Measurements from ENCODE around the gene AIF1.

Gene AIF1

GRCh38 chr6:31597006-31597405 is 18.0 kb upstream of the AIF1 start:
- no peak overlapping the region for H3K4me3 ChIP-seq (ENCODE audit: low read depth in 1 of 2, low read length in 2 of 2)
- H3K27ac ChIP-seq (ENCODE audit: low read depth, low read length): no peak overlapping the region
- H3K36me3 ChIP-seq (ENCODE audit: control insufficient read depth in 1 of 2, insufficient read depth in 2 of 2, low read length in 2 of 2): no peaks in the 10 kb centered on the region
- H3K27me3 ChIP-seq (ENCODE audit: control insufficient read depth in 1 of 2, insufficient read depth in 2 of 2, low read length in 2 of 2): no peaks in the 10 kb centered on the region
- no peaks in the 10 kb centered on the region for H3K9me3 ChIP-seq (ENCODE audit: control insufficient read depth in 1 of 2, low read length in 2 of 2)
- H3K4me1 ChIP-seq (ENCODE audit: control insufficient read depth in 1 of 2, insufficient read depth in 2 of 2, low read length in 2 of 2): peaks cover 0 to 7% of the 10 kb centered on the region in 2 donors
- H3K9ac ChIP-seq (ENCODE audit: low read depth in 1 of 2, low read length in 2 of 2): no peak overlapping the region

GRCh38 chr6:31607317-31607716 is 7.7 kb upstream of the AIF1 start:
- Histone ChIP-seq H3K36me3 (ENCODE audit: control insufficient read depth in 1 of 2, insufficient read depth in 2 of 2, low read length in 2 of 2) (no peaks in the 10 kb centered on the region), H3K4me3 (ENCODE audit: low read depth in 1 of 2, low read length in 2 of 2) (no peak overlapping the region), H3K4me1 (ENCODE audit: control insufficient read depth in 1 of 2, insufficient read depth in 2 of 2, low read length in 2 of 2) (no peaks in the 10 kb centered on the region), H3K9ac (ENCODE audit: low read depth in 1 of 2, low read length in 2 of 2) (no peak overlapping the region), H3K9me3 (ENCODE audit: control insufficient read depth in 1 of 2, low read length in 2 of 2) (no peaks in the 10 kb centered on the region), H3K27me3 (ENCODE audit: control insufficient read depth in 1 of 2, insufficient read depth in 2 of 2, low read length in 2 of 2) (no peaks in the 10 kb centered on the region), H3K27ac (ENCODE audit: low read depth, low read length) (no peak overlapping the region)

DNA sequence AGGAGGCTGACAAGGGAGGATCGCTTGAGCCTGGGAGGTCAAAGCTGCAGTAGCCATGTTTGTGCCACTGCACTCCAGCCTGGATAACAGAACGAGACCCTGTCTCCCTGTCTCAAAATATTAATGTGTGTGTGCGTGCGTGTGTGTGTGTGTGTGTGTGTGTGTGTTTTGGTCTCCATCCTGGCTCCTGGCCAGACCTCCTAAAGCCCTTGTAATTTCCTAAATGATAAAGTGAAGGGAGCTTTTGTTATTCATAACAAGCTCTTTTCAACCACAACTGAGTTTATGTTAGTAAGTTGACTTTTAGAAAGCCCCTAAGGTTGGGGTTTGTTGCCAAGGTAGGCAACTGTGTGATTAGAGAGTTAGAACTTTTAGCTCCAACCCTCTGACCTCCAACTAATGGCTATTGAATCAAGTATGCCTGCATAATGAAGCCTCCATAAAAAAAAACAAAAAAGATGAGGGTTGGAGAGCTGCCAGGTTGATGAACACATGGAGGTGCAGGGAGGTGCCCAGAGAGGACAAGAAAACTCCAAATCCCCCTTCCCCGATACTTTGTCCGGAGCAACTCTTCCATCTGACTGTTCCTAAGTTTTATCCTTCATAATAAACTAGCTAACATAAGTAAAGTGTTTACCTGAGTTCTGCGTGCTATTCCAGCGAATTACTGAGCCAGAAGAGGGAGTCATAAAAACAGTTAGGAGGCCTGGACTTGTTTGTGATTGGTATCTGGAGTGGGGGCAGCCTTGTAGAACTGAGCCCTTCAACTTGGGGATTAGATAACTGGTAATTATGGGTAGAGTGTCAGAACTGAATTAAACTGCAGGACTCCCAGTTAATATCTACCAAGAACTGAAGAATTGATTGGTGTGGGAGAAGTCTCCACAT is 5.3 kb upstream of the AIF1 start:
- no peak overlapping the region for H3K9ac ChIP-seq (ENCODE audit: low read depth in 1 of 2, low read length in 2 of 2)
- H3K36me3 ChIP-seq (ENCODE audit: control insufficient read depth in 1 of 2, insufficient read depth in 2 of 2, low read length in 2 of 2): no peaks in the 10 kb centered on the region
- H3K27ac ChIP-seq (ENCODE audit: low read depth, low read length): no peak overlapping the region
- H3K4me3 ChIP-seq (ENCODE audit: low read depth in 1 of 2, low read length in 2 of 2): no peak overlapping the region
- H3K9me3 ChIP-seq (ENCODE audit: control insufficient read depth in 1 of 2, low read length in 2 of 2): no peaks in the 10 kb centered on the region
- H3K4me1 ChIP-seq (ENCODE audit: control insufficient read depth in 1 of 2, insufficient read depth in 2 of 2, low read length in 2 of 2): peaks cover 8 to 10% of the 10 kb centered on the region in 2 donors
- H3K27me3 ChIP-seq (ENCODE audit: control insufficient read depth in 1 of 2, insufficient read depth in 2 of 2, low read length in 2 of 2): no peaks in the 10 kb centered on the region

DNA sequence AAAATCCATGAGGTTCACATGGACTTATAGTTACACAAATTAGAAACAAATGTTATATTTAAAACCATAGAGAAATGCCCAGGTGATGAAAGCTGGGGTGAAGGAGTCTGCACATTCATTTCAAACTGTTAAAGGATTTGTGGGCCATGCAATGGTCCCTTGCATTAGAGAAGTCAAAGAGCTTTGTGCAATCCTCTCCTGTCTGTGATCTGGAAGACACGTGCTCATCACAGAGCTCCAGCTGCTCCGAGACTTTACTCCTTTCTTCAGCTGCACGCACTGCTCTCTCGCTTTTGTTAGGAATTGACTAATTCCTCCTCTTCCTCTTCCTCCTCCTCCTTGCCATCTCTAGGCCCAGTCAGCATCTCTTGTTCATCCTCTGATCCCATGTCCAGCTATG is 4.1 kb upstream of the AIF1 start:
- Histone ChIP-seq H3K36me3 (ENCODE audit: control insufficient read depth in 1 of 2, insufficient read depth in 2 of 2, low read length in 2 of 2) (no peaks in the 10 kb centered on the region), H3K9ac (ENCODE audit: low read depth in 1 of 2, low read length in 2 of 2) (no peak overlapping the region), H3K4me3 (ENCODE audit: low read depth in 1 of 2, low read length in 2 of 2) (no peak overlapping the region), H3K27me3 (ENCODE audit: control insufficient read depth in 1 of 2, insufficient read depth in 2 of 2, low read length in 2 of 2) (no peaks in the 10 kb centered on the region), H3K9me3 (ENCODE audit: control insufficient read depth in 1 of 2, low read length in 2 of 2) (no peaks in the 10 kb centered on the region), H3K4me1 (ENCODE audit: control insufficient read depth in 1 of 2, insufficient read depth in 2 of 2, low read length in 2 of 2) (peaks cover 13 to 14% of the 10 kb centered on the region in 2 donors), H3K27ac (ENCODE audit: low read depth, low read length) (no peak overlapping the region)

DNA sequence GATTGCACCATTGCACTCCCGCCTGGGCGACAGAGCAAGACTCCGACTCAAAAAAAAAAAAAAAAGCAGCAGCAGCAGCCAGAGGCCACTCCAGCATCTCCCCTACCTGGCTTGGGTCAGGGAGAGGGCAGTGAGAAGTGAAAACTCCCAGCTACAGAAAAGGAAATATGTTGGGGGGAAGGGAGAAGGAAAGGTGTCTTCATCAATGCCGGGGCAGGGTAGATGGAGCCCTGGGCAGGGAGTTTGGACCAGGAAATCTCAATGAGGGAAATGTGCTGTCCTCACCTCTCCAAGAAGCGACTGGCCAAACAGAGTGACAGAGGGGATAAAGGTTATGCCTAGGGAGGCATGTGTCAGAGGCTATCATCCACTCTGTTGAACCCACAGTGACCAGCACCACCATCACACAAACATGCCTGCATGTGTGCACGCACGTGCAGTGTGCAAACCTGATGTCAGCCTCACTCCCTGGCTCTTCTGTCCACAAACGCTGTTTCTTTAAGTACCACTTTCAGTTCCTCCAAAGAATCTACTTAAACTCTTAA is 887 bp upstream of the AIF1 start:
- Histone ChIP-seq H3K27ac (ENCODE audit: low read depth, low read length) (no peak overlapping the region), H3K4me3 (ENCODE audit: low read depth in 1 of 2, low read length in 2 of 2) (peak overlapping the region in 1 of 2 donors; percentile 29), H3K27me3 (ENCODE audit: control insufficient read depth in 1 of 2, insufficient read depth in 2 of 2, low read length in 2 of 2) (no peaks in the 10 kb centered on the region), H3K9ac (ENCODE audit: low read depth in 1 of 2, low read length in 2 of 2) (no peak overlapping the region), H3K9me3 (ENCODE audit: control insufficient read depth in 1 of 2, low read length in 2 of 2) (no peaks in the 10 kb centered on the region), H3K4me1 (ENCODE audit: control insufficient read depth in 1 of 2, insufficient read depth in 2 of 2, low read length in 2 of 2) (peaks cover 13 to 14% of the 10 kb centered on the region in 2 donors), H3K36me3 (ENCODE audit: control insufficient read depth in 1 of 2, insufficient read depth in 2 of 2, low read length in 2 of 2) (no peaks in the 10 kb centered on the region)

- H3K27ac ChIP-seq (ENCODE audit: low read depth, low read length): no peak overlapping the region
- H3K9ac ChIP-seq (ENCODE audit: low read depth in 1 of 2, low read length in 2 of 2): peak overlapping the region in 1 of 2 donors; percentile 43
These were observed 714 bp downstream of the AIF1 start for GRCh38 chr6:31615748-31616147.

DNA sequence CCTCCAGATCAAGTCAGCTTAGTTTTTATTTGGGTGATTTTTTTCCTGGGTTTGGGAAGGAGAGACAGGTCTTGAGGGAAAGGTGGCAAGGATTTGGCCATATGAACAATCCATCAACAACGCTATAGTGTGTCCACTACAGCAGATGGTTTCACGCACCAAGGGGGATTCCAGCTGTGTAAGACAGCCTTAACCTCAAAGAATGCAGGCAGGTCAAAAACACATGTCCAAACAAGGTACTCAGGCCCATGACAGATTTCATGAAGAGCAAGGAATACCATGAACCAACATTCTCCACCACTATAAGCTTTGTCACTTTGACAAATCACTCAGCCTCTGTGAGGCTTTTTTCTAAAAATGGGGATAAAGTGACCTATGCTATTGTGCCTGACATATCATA is 2.0 kb downstream of the AIF1 start:
- Histone ChIP-seq H3K27me3 (ENCODE audit: control insufficient read depth in 1 of 2, insufficient read depth in 2 of 2, low read length in 2 of 2) (no peaks in the 10 kb centered on the region), H3K36me3 (ENCODE audit: control insufficient read depth in 1 of 2, insufficient read depth in 2 of 2, low read length in 2 of 2) (no peaks in the 10 kb centered on the region), H3K9me3 (ENCODE audit: control insufficient read depth in 1 of 2, low read length in 2 of 2) (no peaks in the 10 kb centered on the region), H3K9ac (ENCODE audit: low read depth in 1 of 2, low read length in 2 of 2) (no peak overlapping the region), H3K4me3 (ENCODE audit: low read depth in 1 of 2, low read length in 2 of 2) (no peak overlapping the region), H3K27ac (ENCODE audit: low read depth, low read length) (no peak overlapping the region), H3K4me1 (ENCODE audit: control insufficient read depth in 1 of 2, insufficient read depth in 2 of 2, low read length in 2 of 2) (peaks cover 20 to 22% of the 10 kb centered on the region in 2 donors)

More at GRCh38 chr6:31615748-31616147, 714 bp downstream of the AIF1 start:
- Histone ChIP-seq H3K4me3 (ENCODE audit: low read depth in 1 of 2, low read length in 2 of 2) (peak overlapping the region; percentile 28 to 32), H3K36me3 (ENCODE audit: control insufficient read depth in 1 of 2, insufficient read depth in 2 of 2, low read length in 2 of 2) (no peaks in the 10 kb centered on the region), H3K27me3 (ENCODE audit: control insufficient read depth in 1 of 2, insufficient read depth in 2 of 2, low read length in 2 of 2) (no peaks in the 10 kb centered on the region), H3K4me1 (ENCODE audit: control insufficient read depth in 1 of 2, insufficient read depth in 2 of 2, low read length in 2 of 2) (peaks cover 13 to 14% of the 10 kb centered on the region in 2 donors), H3K9me3 (ENCODE audit: control insufficient read depth in 1 of 2, low read length in 2 of 2) (no peaks in the 10 kb centered on the region)

DNA sequence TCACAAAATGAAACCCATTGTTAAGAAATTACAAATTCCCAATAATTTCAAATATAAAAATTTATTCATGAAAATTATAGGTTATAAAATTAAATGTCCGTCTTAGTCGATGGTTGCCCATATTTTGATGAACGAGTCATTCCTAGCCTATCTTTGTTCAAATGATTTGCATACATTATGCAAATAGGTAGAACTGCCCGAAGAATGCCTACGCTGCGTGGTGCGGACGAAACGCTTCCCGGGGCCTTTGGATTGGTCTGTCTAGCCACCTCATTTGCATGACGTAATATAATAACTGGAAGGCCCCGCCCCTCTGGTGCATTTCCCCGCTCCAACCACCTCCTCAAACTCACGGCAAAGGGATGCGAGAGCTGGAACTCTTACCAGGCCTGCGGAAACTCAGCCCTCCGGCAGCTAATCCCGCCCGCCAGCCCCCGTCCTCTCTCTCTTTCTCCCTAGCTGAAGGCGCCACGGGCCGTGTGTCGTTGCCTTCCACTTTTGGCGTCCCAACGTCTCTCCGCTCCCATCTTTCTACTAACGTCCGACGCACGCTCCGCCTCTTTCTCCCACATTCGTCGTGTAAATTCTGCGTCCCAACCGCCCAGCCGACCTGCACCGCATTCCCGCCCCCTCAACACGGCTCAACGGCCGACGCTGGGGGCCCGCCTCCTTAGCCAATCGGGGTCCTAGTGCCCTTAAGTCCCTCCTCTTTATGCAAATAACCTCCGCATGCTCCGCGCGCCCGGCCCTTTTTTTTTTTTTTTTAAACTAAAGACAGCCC is 5.0 kb downstream of the AIF1 start:
- Histone ChIP-seq H3K27ac (ENCODE audit: low read depth, low read length) (peak overlapping the region; percentile 99), H3K36me3 (ENCODE audit: control insufficient read depth in 1 of 2, insufficient read depth in 2 of 2, low read length in 2 of 2) (peaks cover 15 to 26% of the 10 kb centered on the region in 2 donors), H3K4me1 (ENCODE audit: control insufficient read depth in 1 of 2, insufficient read depth in 2 of 2, low read length in 2 of 2) (peaks cover 20 to 21% of the 10 kb centered on the region in 2 donors), H3K9ac (ENCODE audit: low read depth in 1 of 2, low read length in 2 of 2) (peak overlapping the region; percentile 77 to 91), H3K4me3 (ENCODE audit: low read depth in 1 of 2, low read length in 2 of 2) (peak overlapping the region; percentile 81 to 83), H3K27me3 (ENCODE audit: control insufficient read depth in 1 of 2, insufficient read depth in 2 of 2, low read length in 2 of 2) (no peaks in the 10 kb centered on the region), H3K9me3 (ENCODE audit: control insufficient read depth in 1 of 2, low read length in 2 of 2) (no peaks in the 10 kb centered on the region)

GRCh38 chr6:31620586-31621319 is 5.7 kb downstream of the AIF1 start, which contains the start of gene PRRC2A:
TSS of gene PRRC2A (plus strand) at chr6:31620715. CDS start at chr6:31622790, 2,075 bp downstream.
- no peaks in the 10 kb centered on the region for H3K9me3 ChIP-seq (ENCODE audit: control insufficient read depth in 1 of 2, low read length in 2 of 2)
- H3K4me3 ChIP-seq (ENCODE audit: low read depth in 1 of 2, low read length in 2 of 2): peak within 1 kb of the TSS; percentile 88 to 97
- no peaks in the 10 kb centered on the region for H3K27me3 ChIP-seq (ENCODE audit: control insufficient read depth in 1 of 2, insufficient read depth in 2 of 2, low read length in 2 of 2)
- peak within 1 kb of the TSS; percentile 98 to 99 for H3K9ac ChIP-seq (ENCODE audit: low read depth in 1 of 2, low read length in 2 of 2)
- peaks cover 18 to 19% of the 10 kb centered on the region in 2 donors for H3K4me1 ChIP-seq (ENCODE audit: control insufficient read depth in 1 of 2, insufficient read depth in 2 of 2, low read length in 2 of 2)
- peaks cover 23 to 33% of the 10 kb centered on the region in 2 donors for H3K36me3 ChIP-seq (ENCODE audit: control insufficient read depth in 1 of 2, insufficient read depth in 2 of 2, low read length in 2 of 2)
- peak within 1 kb of the TSS; percentile 99 for H3K27ac ChIP-seq (ENCODE audit: low read depth, low read length)
